ENCODE results near the gene GAGE1. TPM values are rescaled to one million over a fixed set of nuclear protein-coding genes. Genes with fewer than 3 reads are reported as not detected.

The GAGE1 gene
- total RNA-seq, 2 donors from 2014 or later = not detected

GRCh38 chrX:49610718-49611310 lies 12.0 kb downstream of the GAGE1 start:
- no peaks in the 10 kb centered on the region for H3K27me3 ChIP-seq
- no peak overlapping the region for H3K27ac ChIP-seq
- no peaks in the 10 kb centered on the region for H3K4me1 ChIP-seq
- no peak for TF ChIP-seq CTCF (IDR thresholded peaks at IDR 0.05)
- no peaks in the 10 kb centered on the region for H3K36me3 ChIP-seq
- H3K9me3 ChIP-seq = no peaks in the 10 kb centered on the region
- H3K4me3 ChIP-seq = no peak overlapping the region
- DNase-seq (ENCODE audit: low spot score) = no peak

- no peaks in the 10 kb centered on the region for H3K27me3 ChIP-seq
- no peak for DNase-seq (ENCODE audit: low spot score)
- H3K4me1 ChIP-seq = no peaks in the 10 kb centered on the region
- no peak for TF ChIP-seq CTCF (IDR thresholded peaks at IDR 0.05)
- no peak overlapping the region for H3K27ac ChIP-seq
- H3K4me3 ChIP-seq = no peak overlapping the region
- H3K9me3 ChIP-seq = no peaks in the 10 kb centered on the region
- H3K36me3 ChIP-seq = no peaks in the 10 kb centered on the region
Measured at GRCh38 chrX:49618574-49618973, 19.8 kb downstream of the GAGE1 start.

GRCh38 chrX:49627086-49627777 lies 28.4 kb downstream of the GAGE1 start:
- DNase-seq (ENCODE audit: low spot score) = no peak
- peak overlapping the region in 1 of 2 donors; percentile 26 for H3K4me3 ChIP-seq
- no peaks in the 10 kb centered on the region for H3K27me3 ChIP-seq
- no peaks in the 10 kb centered on the region for H3K36me3 ChIP-seq
- peak in 1 of 2 donors; percentile 42 for TF ChIP-seq CTCF (IDR thresholded peaks at IDR 0.05)
- H3K27ac ChIP-seq = no peak overlapping the region
- peaks cover 0 to 22% of the 10 kb centered on the region in 2 donors for H3K9me3 ChIP-seq
- H3K4me1 ChIP-seq = no peaks in the 10 kb centered on the region

- H3K4me1 ChIP-seq = no peaks in the 10 kb centered on the region
- H3K27me3 ChIP-seq = no peaks in the 10 kb centered on the region
- TF ChIP-seq CTCF (IDR thresholded peaks at IDR 0.05) = no peak
- H3K36me3 ChIP-seq = no peaks in the 10 kb centered on the region
- DNase-seq (ENCODE audit: low spot score) = no peak
- H3K27ac ChIP-seq = no peak overlapping the region
- no peak overlapping the region for H3K4me3 ChIP-seq
- no peaks in the 10 kb centered on the region for H3K9me3 ChIP-seq
Measured at GRCh38 chrX:49644991-49645637, 46.3 kb downstream of the GAGE1 start.

GRCh38 chrX:49656533-49656932 lies 57.7 kb downstream of the GAGE1 start:
- no peaks in the 10 kb centered on the region for H3K36me3 ChIP-seq
- H3K4me3 ChIP-seq = no peak overlapping the region
- no peaks in the 10 kb centered on the region for H3K27me3 ChIP-seq
- no peaks in the 10 kb centered on the region for H3K9me3 ChIP-seq
- H3K27ac ChIP-seq = no peak overlapping the region
- TF ChIP-seq CTCF (IDR thresholded peaks at IDR 0.05) = no peak
- DNase-seq (ENCODE audit: low spot score) = no peak
- no peaks in the 10 kb centered on the region for H3K4me1 ChIP-seq

Other genes with a start within 250 kb of the GAGE1 start
- gene GAGE12C, start 66.8 kb upstream of the GAGE1 start, total RNA-seq = not detected
- not detected for gene GAGE12D, start 57.3 kb upstream of the GAGE1 start, total RNA-seq
- not detected for gene GAGE12E, start 47.7 kb upstream of the GAGE1 start, total RNA-seq
- gene GAGE12F, start 38.2 kb upstream of the GAGE1 start, total RNA-seq = not detected
- not detected for gene GAGE12G, start 28.6 kb upstream of the GAGE1 start, total RNA-seq
- not detected for gene GAGE12H, start 19.1 kb upstream of the GAGE1 start, total RNA-seq
- gene GAGE2A, start 9.5 kb upstream of the GAGE1 start, total RNA-seq = not detected
- not detected for gene PAGE1, start 97.0 kb downstream of the GAGE1 start, total RNA-seq
- gene PAGE4, start 230.3 kb downstream of the GAGE1 start, total RNA-seq = not detected

Data from right atrium auricular region (tissue), 2 donors.